Large intestine (tissue), 3 donors: ENCODE measurements around the gene FXN. TPM values are rescaled to one million over a fixed set of nuclear protein-coding genes. Genes with fewer than 3 reads are reported as not detected.
"Not testable (repeated sequence)": the region's sequence is repeated elsewhere in the genome, so short reads cannot be mapped to it uniquely, and the experiment has no call there.

Experiments used
- DNase-seq, 2 donors: peaks; one replicate each; pipeline versions ENCODE4 v3.0.0 to v3.0.0-alpha.2; 2013
- H3K27ac ChIP-seq: one replicate; pipeline ENCODE4 v1.5.1; 2013; ENCODE audit warnings: low read length
- H3K27me3 ChIP-seq: 2 replicates; pipeline ENCODE4 v1.6.1; 2013; ENCODE audit warnings: low read length; ENCODE audit not compliant: control insufficient read depth, insufficient read depth
- H3K36me3 ChIP-seq: 2 replicates; pipeline ENCODE4 v1.6.1; 2013; ENCODE audit warnings: low read length; ENCODE audit not compliant: control insufficient read depth, insufficient read depth
- H3K4me1 ChIP-seq: one replicate; pipeline ENCODE4 v1.6.1; 2013; ENCODE audit warnings: low read length; ENCODE audit not compliant: control insufficient read depth, insufficient read depth
- H3K4me3 ChIP-seq: one replicate; pipeline ENCODE4 v1.5.1; 2013; ENCODE audit warnings: low read length
- H3K9me3 ChIP-seq: one replicate; pipeline ENCODE4 v1.6.1; 2013; ENCODE audit warnings: mild to moderate bottlenecking, low read depth, low read length, moderate library complexity; ENCODE audit not compliant: control insufficient read depth
- WGBS: methylation state at CpG from one replicate; pipeline ENCODE4 v1.1.5; 2013; ENCODE audit warnings: low lambda C conversion rate; ENCODE audit not compliant: insufficient coverage; 5-methylcytosine and 5-hydroxymethylcytosine counted together
- polyA plus RNA-seq: library from polyadenylated mRNA; unstranded; fragments of 120-200 nt; gene quantifications from one replicate; pipeline ENCODE4 v1.2.1, GENCODE V29; 2013

FXN gene
- polyA plus RNA-seq, 1 donor, result 12.4 TPM

DNA sequence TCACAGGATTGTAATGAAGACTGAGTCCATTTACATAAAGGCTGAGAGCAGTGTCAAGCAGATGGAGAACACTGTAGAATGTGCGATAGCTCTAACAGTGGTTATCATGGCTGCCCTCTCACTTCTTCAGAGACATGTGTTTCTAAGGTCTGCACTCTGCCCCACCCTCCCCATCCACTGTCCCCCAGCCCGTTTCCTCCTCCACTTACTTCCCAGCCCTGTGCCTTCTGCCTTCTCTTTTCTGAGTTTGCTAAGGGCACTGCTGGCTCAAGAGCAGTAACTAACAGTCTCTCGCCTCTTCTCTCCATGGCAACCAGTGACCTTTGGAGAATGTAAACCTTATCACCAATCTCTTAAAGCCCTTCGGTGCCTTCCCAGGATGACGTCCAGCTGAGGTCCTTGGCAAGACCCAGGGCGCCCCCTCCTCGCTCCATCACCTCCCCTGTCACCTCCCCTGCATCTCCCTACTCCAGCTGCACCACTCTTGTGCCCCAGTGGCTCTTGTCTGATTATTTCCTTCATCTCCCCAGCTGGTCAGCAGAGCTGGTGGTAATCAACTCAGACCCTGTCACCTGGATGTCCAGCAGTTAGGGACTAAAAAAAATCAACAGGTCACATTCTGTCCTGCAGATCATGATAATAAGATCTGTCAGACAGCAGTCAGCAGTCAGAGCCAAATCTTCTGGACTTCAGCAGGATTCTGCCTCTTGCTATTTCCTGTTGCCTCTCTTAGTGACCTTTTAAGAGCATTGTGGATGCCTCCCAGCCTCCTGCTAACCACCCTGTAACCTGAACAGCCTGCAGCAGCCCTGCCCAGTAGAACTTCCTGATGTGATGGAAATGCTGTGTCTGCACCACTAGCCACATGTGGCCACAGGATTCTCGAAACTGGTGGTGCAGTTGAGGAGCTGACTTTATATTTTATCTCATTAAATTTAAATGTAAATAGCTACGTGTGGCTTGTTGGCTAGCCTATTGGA is 9.0 kb downstream of the FXN start:
- Histone ChIP-seq H3K36me3 (peaks cover 19% of the 10 kb centered on the region), H3K4me1 (no peaks in the 10 kb centered on the region), H3K27me3 (no peaks in the 10 kb centered on the region), H3K27ac (no peak overlapping the region), H3K9me3 (no peaks in the 10 kb centered on the region), H3K4me3 (no peak overlapping the region)
- DNase-seq, result no peak
- 51% methylated on average over 2 of the region's 9 CpGs for WGBS

DNA sequence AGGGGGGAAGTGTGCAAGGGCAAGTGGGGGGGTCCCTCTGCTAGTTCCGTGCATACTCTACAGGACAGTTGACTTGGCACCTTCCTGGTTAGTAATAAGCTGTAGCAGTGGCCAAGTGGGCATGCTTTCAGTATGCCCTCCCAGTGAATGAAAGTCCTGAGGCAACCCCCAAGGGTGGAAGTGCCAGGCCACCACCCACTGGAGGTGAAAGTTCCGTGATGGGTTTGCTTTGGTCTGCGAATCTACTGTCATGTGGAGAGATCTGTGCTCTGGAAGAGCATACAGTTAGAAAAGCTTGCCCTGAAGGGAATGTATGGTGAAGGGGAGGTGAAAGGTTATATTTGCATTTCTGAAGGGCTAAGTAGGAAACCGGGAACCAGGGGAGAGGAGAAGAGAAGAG is 10.3 kb downstream of the FXN start:
- no peaks in the 10 kb centered on the region for H3K9me3 ChIP-seq
- H3K27me3 ChIP-seq, result no peaks in the 10 kb centered on the region

DNA sequence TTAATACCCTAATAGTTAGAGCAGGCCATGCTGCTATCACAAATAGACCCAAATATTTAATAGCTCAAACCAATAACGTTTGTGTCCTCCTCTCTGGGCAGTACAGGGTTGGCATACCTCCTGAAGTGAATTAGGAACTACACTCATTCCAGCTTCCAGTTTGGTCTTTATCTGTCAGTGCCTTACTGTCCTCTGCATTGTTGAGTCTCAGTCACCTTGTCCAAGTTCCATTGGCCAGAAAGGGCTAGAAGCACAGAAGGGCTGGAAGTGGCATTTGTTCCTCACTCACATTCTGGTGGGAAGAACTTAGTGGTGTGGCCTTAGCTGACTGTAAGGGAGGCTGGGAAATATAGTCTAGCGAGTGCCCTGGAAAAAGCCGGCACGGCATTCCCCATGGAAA is 11.2 kb downstream of the FXN start:
- Histone ChIP-seq H3K4me1 (no peaks in the 10 kb centered on the region), H3K9me3 (no peaks in the 10 kb centered on the region), H3K27me3 (no peaks in the 10 kb centered on the region), H3K36me3 (peaks cover 19% of the 10 kb centered on the region), H3K27ac (no peak overlapping the region), H3K4me3 (no peak overlapping the region)
- DNase-seq, result no peak
- no CpG with 5 or more reads among the region's 4 CpGs for WGBS

More for the DNA sequence above, 10.3 kb downstream of the FXN start:
- Histone ChIP-seq H3K27ac (no peak overlapping the region), H3K36me3 (peaks cover 19% of the 10 kb centered on the region), H3K4me1 (no peaks in the 10 kb centered on the region), H3K4me3 (no peak overlapping the region)
- DNase-seq, result no peak
- 20% methylated on average over 1 of the region's 4 CpGs for WGBS

GRCh38 chr9:69047371-69047770 is 11.8 kb downstream of the FXN start:
- peaks cover 19% of the 10 kb centered on the region for H3K36me3 ChIP-seq
- no peaks in the 10 kb centered on the region for H3K9me3 ChIP-seq
- H3K4me1 ChIP-seq, result no peaks in the 10 kb centered on the region
- DNase-seq, result no peak
- H3K27me3 ChIP-seq, result no peaks in the 10 kb centered on the region
- H3K4me3 ChIP-seq, result no peak overlapping the region
- H3K27ac ChIP-seq, result no peak overlapping the region
- no CpG with 5 or more reads among the region's 4 CpGs for WGBS

GRCh38 chr9:69049094-69049493 is 13.5 kb downstream of the FXN start:
- H3K4me1 ChIP-seq, result no peaks in the 10 kb centered on the region
- no peak for DNase-seq
- H3K9me3 ChIP-seq, result no peaks in the 10 kb centered on the region
- no peaks in the 10 kb centered on the region for H3K27me3 ChIP-seq
- H3K4me3 ChIP-seq, result no peak overlapping the region
- H3K36me3 ChIP-seq, result peaks cover 19% of the 10 kb centered on the region
- H3K27ac ChIP-seq, result no peak overlapping the region
- WGBS, result 100% methylated on average over 1 of the region's 6 CpGs

- not testable (repeated sequence) for H3K4me1 ChIP-seq, H3K27ac ChIP-seq, H3K27me3 ChIP-seq, H3K4me3 ChIP-seq, DNase-seq, H3K9me3 ChIP-seq
- WGBS, result 95% methylated on average over 4 of the region's 12 CpGs
- peaks cover 23% of the 10 kb centered on the region for H3K36me3 ChIP-seq
Measured at GRCh38 chr9:69050936-69051335, 15.4 kb downstream of the FXN start.

- no CpG with 5 or more reads among the region's 1 CpG for WGBS
- no peak overlapping the region for H3K27ac ChIP-seq
- H3K9me3 ChIP-seq, result no peaks in the 10 kb centered on the region
- H3K27me3 ChIP-seq, result no peaks in the 10 kb centered on the region
- H3K4me3 ChIP-seq, result no peak overlapping the region
- H3K4me1 ChIP-seq, result no peaks in the 10 kb centered on the region
- peaks cover 16% of the 10 kb centered on the region for H3K36me3 ChIP-seq
- DNase-seq, result no peak
Measured at GRCh38 chr9:69054989-69055388, 19.4 kb downstream of the FXN start.

- Histone ChIP-seq H3K36me3 (peaks cover 19% of the 10 kb centered on the region), H3K4me3 (no peak overlapping the region), H3K9me3 (no peaks in the 10 kb centered on the region), H3K27me3 (no peaks in the 10 kb centered on the region), H3K4me1 (no peaks in the 10 kb centered on the region), H3K27ac (no peak overlapping the region)
- no peak for DNase-seq
- WGBS, result 100% methylated on average over 1 of the region's 4 CpGs
Measured at GRCh38 chr9:69056191-69056815, 20.8 kb downstream of the FXN start.

- H3K36me3 ChIP-seq, result peaks cover 19% of the 10 kb centered on the region
- no peaks in the 10 kb centered on the region for H3K9me3 ChIP-seq
- H3K27ac ChIP-seq, result no peak overlapping the region
- DNase-seq, result no peak
- H3K4me3 ChIP-seq, result no peak overlapping the region
- no CpG with 5 or more reads among the region's 2 CpGs for WGBS
- H3K27me3 ChIP-seq, result no peaks in the 10 kb centered on the region
- no peaks in the 10 kb centered on the region for H3K4me1 ChIP-seq
Measured at GRCh38 chr9:69058101-69058500, 22.5 kb downstream of the FXN start.

DNA sequence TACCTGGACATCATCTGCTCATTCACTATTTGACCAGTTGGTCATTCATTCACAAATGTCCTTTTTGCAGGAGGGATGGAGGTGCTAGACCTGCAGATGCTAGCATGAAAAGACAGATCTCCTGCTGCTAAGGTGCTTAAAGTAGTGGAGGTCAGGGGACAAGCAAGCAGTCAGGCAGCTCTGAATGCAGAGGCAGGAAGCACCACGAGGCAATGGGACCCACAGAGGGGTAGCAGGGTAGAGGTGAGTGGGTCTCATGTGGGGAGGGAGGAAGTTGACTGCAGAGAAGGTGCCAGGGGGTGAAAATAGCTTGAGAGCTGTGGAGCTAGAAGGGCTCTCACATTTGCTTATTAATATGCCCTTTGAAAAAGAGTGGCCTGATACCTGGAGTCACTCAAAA is 25.2 kb downstream of the FXN start:
- WGBS, result no CpG with 5 or more reads among the region's 1 CpG
- H3K27ac ChIP-seq, result no peak overlapping the region
- H3K27me3 ChIP-seq, result no peaks in the 10 kb centered on the region
- H3K4me1 ChIP-seq, result no peaks in the 10 kb centered on the region
- no peak for DNase-seq
- H3K9me3 ChIP-seq, result no peaks in the 10 kb centered on the region
- no peak overlapping the region for H3K4me3 ChIP-seq
- peaks cover 17% of the 10 kb centered on the region for H3K36me3 ChIP-seq
